HEK293 (cell line): ENCODE measurements around the gene LACRT.

Experiments used
- CTCF ChIA-PET: fragments of 350-600 bp; formaldehyde crosslinking; extraction: SDS; loops from one replicate; lab custom pipeline; 2021; ENCODE audit warnings: antibody characterized with exemption; lab: Yijun Ruan, JAX
- POLR2A ChIA-PET: fragments of 300-600 bp; formaldehyde crosslinking; extraction: SDS; loops from one replicate; lab custom pipeline; 2020; ENCODE audit warnings: antibody characterized with exemption, inconsistent platforms; lab: Yijun Ruan, JAX
- H3K27ac ChIP-seq: fragments of 200-500 bp; sonication (Bioruptor generic); 2 replicates; pipeline ENCODE4 v1.5.1; 2014; ENCODE audit warnings: low read depth, low read length, control low read depth, inconsistent platforms; ENCODE audit errors: extremely low read depth
- H3K36me3 ChIP-seq, 2 experiments: fragments of 200-500 bp in 1 of 2; sonication (Bioruptor generic) in 1 of 2; 1 replicate in 1 of 2; 2 replicates in 1 of 2; pipeline ENCODE4 v1.5.1; 2014 to 2017; ENCODE audit warnings: inconsistent platforms in 2 of 2, low read length in 2 of 2; ENCODE audit not compliant: control insufficient read depth in 2 of 2, insufficient read depth in 1 of 2
- H3K4me1 ChIP-seq: fragments of 200-500 bp; sonication (Bioruptor generic); 2 replicates; pipeline ENCODE4 v1.5.1; 2014; ENCODE audit warnings: mild to moderate bottlenecking, low read length, inconsistent platforms; ENCODE audit not compliant: control insufficient read depth, insufficient read depth
- H3K4me3 ChIP-seq: 2 replicates; pipeline ENCODE4 v1.5.1; 2011; ENCODE audit warnings: low read depth, mild to moderate bottlenecking, control low read depth, low read length, moderate library complexity
- H3K9me3 ChIP-seq: fragments of 200-500 bp; sonication (Bioruptor generic); 2 replicates; pipeline ENCODE4 v1.5.1; 2014; ENCODE audit warnings: low read depth, low read length, inconsistent platforms; ENCODE audit not compliant: control insufficient read depth, insufficient read depth
- BCL11B ChIP-seq: fragments of 450-650 bp; formaldehyde crosslinking; IDR thresholded peaks from 2 replicates; pipeline ENCODE4 v1.5.1; 2016; ENCODE audit warnings: low read depth, missing biosample characterization, missing genetic modification characterization
- CTCF ChIP-seq: fragments of 450-650 bp; formaldehyde crosslinking; IDR thresholded peaks from 2 replicates; pipeline ENCODE4 v1.5.1; 2016; ENCODE audit warnings: missing biosample characterization, missing genetic modification characterization
- INSM2 ChIP-seq: fragments of 450-650 bp; formaldehyde crosslinking; IDR thresholded peaks from 2 replicates; pipeline ENCODE4 v1.5.1; 2016; ENCODE audit warnings: missing biosample characterization, missing genetic modification characterization
- KLF7 ChIP-seq: fragments of 450-650 bp; formaldehyde crosslinking; IDR thresholded peaks from 2 replicates; pipeline ENCODE4 v1.5.1; 2016; ENCODE audit warnings: missing biosample characterization, missing genetic modification characterization, borderline replicate concordance
- MZF1 ChIP-seq: fragments of 450-650 bp; formaldehyde crosslinking; IDR thresholded peaks from 2 replicates; pipeline ENCODE4 v1.5.1; 2017; ENCODE audit warnings: missing biosample characterization, missing genetic modification characterization, borderline replicate concordance
- PRDM1 ChIP-seq: fragments of 450-650 bp; formaldehyde crosslinking; IDR thresholded peaks from 2 replicates; pipeline ENCODE4; 2016; ENCODE audit warnings: missing biosample characterization, missing genetic modification characterization
- PRDM10 ChIP-seq: fragments of 450-650 bp; formaldehyde crosslinking; IDR thresholded peaks from 2 replicates; pipeline ENCODE4 v1.5.1; 2016; ENCODE audit warnings: missing biosample characterization, missing genetic modification characterization
- REST ChIP-seq: fragments of 450-650 bp; formaldehyde crosslinking; IDR thresholded peaks from 2 replicates; pipeline ENCODE4 v1.5.1; 2016; ENCODE audit warnings: missing biosample characterization, missing genetic modification characterization
- ZNF221 ChIP-seq: fragments of 450-650 bp; formaldehyde crosslinking; IDR thresholded peaks from 2 replicates; pipeline ENCODE4 v1.5.1; 2017; ENCODE audit warnings: missing biosample characterization, missing genetic modification characterization, borderline replicate concordance
- ZNF311 ChIP-seq: fragments of 450-650 bp; formaldehyde crosslinking; IDR thresholded peaks from 2 replicates; pipeline ENCODE4 v1.5.1; 2017; ENCODE audit warnings: missing biosample characterization, missing genetic modification characterization, borderline replicate concordance
- ZNF366 ChIP-seq: fragments of 450-650 bp; formaldehyde crosslinking; conservative IDR thresholded peaks from 2 replicates; pipeline ENCODE4 v1.5.1; 2016; ENCODE audit warnings: missing biosample characterization, missing genetic modification characterization
- ZNF530 ChIP-seq: fragments of 450-650 bp; formaldehyde crosslinking; IDR thresholded peaks from 2 replicates; pipeline ENCODE4 v1.5.1; 2016; ENCODE audit warnings: low read depth, missing biosample characterization, missing genetic modification characterization
- ZNF548 ChIP-seq: fragments of 450-650 bp; formaldehyde crosslinking; IDR thresholded peaks from 2 replicates; pipeline ENCODE4 v1.5.1; 2016; ENCODE audit warnings: missing biosample characterization, missing genetic modification characterization
- ZNF580 ChIP-seq: fragments of 450-650 bp; formaldehyde crosslinking; IDR thresholded peaks from 2 replicates; pipeline ENCODE4 v1.5.1; 2016; ENCODE audit warnings: missing biosample characterization, missing genetic modification characterization
- ZNF777 ChIP-seq: fragments of 450-650 bp; formaldehyde crosslinking; IDR thresholded peaks from 2 replicates; pipeline ENCODE4 v1.5.1; 2017; ENCODE audit warnings: missing biosample characterization, missing genetic modification characterization, borderline replicate concordance
- TF ChIP-seq, protein P1 (sequence below): fragments of 450-650 bp; formaldehyde crosslinking; IDR thresholded peaks from 2 replicates; pipeline ENCODE4 v1.5.1; 2016; ENCODE audit warnings: missing biosample characterization, missing genetic modification characterization
- TF ChIP-seq, protein P2 (sequence below): fragments of 450-650 bp; formaldehyde crosslinking; IDR thresholded peaks from 2 replicates; pipeline ENCODE4 v1.5.1; 2016; ENCODE audit warnings: missing biosample characterization, missing genetic modification characterization
- TF ChIP-seq, protein P3 (sequence below): fragments of 450-650 bp; formaldehyde crosslinking; IDR thresholded peaks from 2 replicates; pipeline ENCODE4 v1.5.1; 2016; ENCODE audit warnings: missing biosample characterization, missing genetic modification characterization

The LACRT gene

GRCh38 chr12:54588890-54589267, 45.8 kb downstream of the LACRT start:
- POLR2A ChIA-PET = interaction anchor here (1.4 kb wide), 1 partner anchor 62 kb away, joined by 3 read pairs; no protein-coding TSS in a partner anchor
- CTCF ChIA-PET = interaction anchor here (0.6 to 2.3 kb wide), 2 partner anchors 9 to 33 kb away, joined by 4 to 6 read pairs; no protein-coding TSS in a partner anchor
- no peak for TF ChIP-seq PRDM1 (tag by site-specific recombination)
- TF ChIP-seq, protein P1, sequence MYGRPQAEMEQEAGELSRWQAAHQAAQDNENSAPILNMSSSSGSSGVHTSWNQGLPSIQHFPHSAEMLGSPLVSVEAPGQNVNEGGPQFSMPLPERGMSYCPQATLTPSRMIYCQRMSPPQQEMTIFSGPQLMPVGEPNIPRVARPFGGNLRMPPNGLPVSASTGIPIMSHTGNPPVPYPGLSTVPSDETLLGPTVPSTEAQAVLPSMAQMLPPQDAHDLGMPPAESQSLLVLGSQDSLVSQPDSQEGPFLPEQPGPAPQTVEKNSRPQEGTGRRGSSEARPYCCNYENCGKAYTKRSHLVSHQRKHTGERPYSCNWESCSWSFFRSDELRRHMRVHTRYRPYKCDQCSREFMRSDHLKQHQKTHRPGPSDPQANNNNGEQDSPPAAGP (tag by site-specific recombination) = 0 out of 2 replicates have a peak, but pooled peaks have one; percentile 16
- TF ChIP-seq, protein P2, sequence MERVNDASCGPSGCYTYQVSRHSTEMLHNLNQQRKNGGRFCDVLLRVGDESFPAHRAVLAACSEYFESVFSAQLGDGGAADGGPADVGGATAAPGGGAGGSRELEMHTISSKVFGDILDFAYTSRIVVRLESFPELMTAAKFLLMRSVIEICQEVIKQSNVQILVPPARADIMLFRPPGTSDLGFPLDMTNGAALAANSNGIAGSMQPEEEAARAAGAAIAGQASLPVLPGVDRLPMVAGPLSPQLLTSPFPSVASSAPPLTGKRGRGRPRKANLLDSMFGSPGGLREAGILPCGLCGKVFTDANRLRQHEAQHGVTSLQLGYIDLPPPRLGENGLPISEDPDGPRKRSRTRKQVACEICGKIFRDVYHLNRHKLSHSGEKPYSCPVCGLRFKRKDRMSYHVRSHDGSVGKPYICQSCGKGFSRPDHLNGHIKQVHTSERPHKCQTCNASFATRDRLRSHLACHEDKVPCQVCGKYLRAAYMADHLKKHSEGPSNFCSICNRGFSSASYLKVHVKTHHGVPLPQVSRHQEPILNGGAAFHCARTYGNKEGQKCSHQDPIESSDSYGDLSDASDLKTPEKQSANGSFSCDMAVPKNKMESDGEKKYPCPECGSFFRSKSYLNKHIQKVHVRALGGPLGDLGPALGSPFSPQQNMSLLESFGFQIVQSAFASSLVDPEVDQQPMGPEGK = 0 out of 2 replicates have a peak, but pooled peaks have one; percentile 9
- TF ChIP-seq ZNF311 (tag by site-specific recombination) = no peak
- TF ChIP-seq CTCF (tag by site-specific recombination) = 0 out of 2 replicates have a peak, but pooled peaks have one; percentile 8
- peak; percentile 35; the same call in 1 of the 2 replicates for TF ChIP-seq PRDM10 (tag by site-specific recombination)
- TF ChIP-seq, protein P3, sequence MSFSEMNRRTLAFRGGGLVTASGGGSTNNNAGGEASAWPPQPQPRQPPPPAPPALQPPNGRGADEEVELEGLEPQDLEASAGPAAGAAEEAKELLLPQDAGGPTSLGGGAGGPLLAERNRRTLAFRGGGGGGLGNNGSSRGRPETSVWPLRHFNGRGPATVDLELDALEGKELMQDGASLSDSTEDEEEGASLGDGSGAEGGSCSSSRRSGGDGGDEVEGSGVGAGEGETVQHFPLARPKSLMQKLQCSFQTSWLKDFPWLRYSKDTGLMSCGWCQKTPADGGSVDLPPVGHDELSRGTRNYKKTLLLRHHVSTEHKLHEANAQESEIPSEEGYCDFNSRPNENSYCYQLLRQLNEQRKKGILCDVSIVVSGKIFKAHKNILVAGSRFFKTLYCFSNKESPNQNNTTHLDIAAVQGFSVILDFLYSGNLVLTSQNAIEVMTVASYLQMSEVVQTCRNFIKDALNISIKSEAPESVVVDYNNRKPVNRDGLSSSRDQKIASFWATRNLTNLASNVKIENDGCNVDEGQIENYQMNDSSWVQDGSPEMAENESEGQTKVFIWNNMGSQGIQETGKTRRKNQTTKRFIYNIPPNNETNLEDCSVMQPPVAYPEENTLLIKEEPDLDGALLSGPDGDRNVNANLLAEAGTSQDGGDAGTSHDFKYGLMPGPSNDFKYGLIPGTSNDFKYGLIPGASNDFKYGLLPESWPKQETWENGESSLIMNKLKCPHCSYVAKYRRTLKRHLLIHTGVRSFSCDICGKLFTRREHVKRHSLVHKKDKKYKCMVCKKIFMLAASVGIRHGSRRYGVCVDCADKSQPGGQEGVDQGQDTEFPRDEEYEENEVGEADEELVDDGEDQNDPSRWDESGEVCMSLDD (tag by site-specific recombination) = no peak
- 0 out of 2 replicates have a peak, but pooled peaks have one; percentile 32 for TF ChIP-seq ZNF777 (tag by site-specific recombination)
- peak; percentile 56; the same call in 1 of the 2 replicates for TF ChIP-seq ZNF580 (tag by site-specific recombination)
- no peak for TF ChIP-seq ZNF548
- TF ChIP-seq BCL11B = no peak
- no peak for TF ChIP-seq ZNF366 (tag by site-specific recombination)
- TF ChIP-seq REST (tag by site-specific recombination) = no peak
- peak; percentile 93 for TF ChIP-seq MZF1 (tag by site-specific recombination)
- no peak for TF ChIP-seq INSM2 (tag by site-specific recombination)
- TF ChIP-seq KLF7 = peak; percentile 57; the same call in 1 of the 2 replicates
- TF ChIP-seq ZNF221 (tag by site-specific recombination) = no peak
- peak; percentile 32; the same call in 1 of the 2 replicates for TF ChIP-seq ZNF530 (tag by site-specific recombination)
- TF ChIP-seq, all 188 proteins: peak for 9
- Histone ChIP-seq H3K27ac (no peak overlapping the region), H3K36me3 (no peaks in the 10 kb centered on the region), H3K9me3 (no peaks in the 10 kb centered on the region), H3K4me1 (no peaks in the 10 kb centered on the region), H3K4me3 (peak overlapping the region; percentile 29)
